ENCODE measurements around the gene ACKR1.

ACKR1 gene

GRCh38 chr1:159187647-159188374 lies 16.9 kb upstream of the ACKR1 start:
- DNase-seq = no peak

GRCh38 chr1:159188375-159188788 lies 16.3 kb upstream of the ACKR1 start:
- DNase-seq = no peak

GRCh38 chr1:159190441-159190840 lies 14.2 kb upstream of the ACKR1 start:
- no peak for DNase-seq

GRCh38 chr1:159196543-159196942 lies 8.1 kb upstream of the ACKR1 start:
- DNase-seq = peak; percentile 24

GRCh38 chr1:159197561-159198557 lies 6.8 kb upstream of the ACKR1 start:
- DNase-seq = peak; percentile 83

GRCh38 chr1:159199901-159200300 lies 4.8 kb upstream of the ACKR1 start:
- no peak for DNase-seq

GRCh38 chr1:159200769-159201168 lies 3.9 kb upstream of the ACKR1 start:
- DNase-seq = no peak

- no peak for DNase-seq
Measured at GRCh38 chr1:159201642-159202041, 3.0 kb upstream of the ACKR1 start.

- no peak for DNase-seq
Measured at GRCh38 chr1:159203610-159204009, 1.1 kb upstream of the ACKR1 start.

GRCh38 chr1:159205225-159205624 lies 550 bp downstream of the ACKR1 start:
- DNase-seq = no peak

GRCh38 chr1:159206110-159206509 lies 1.4 kb downstream of the ACKR1 start:
- DNase-seq = no peak

- no peak for DNase-seq
Measured at GRCh38 chr1:159207080-159207479, 2.4 kb downstream of the ACKR1 start.

GRCh38 chr1:159207774-159208173 lies 3.1 kb downstream of the ACKR1 start:
- DNase-seq = no peak

GRCh38 chr1:159208175-159208825 lies 3.6 kb downstream of the ACKR1 start:
- DNase-seq = no peak

GRCh38 chr1:159209061-159209460 lies 4.4 kb downstream of the ACKR1 start:
- DNase-seq = no peak

- DNase-seq = peak; percentile 68
Measured at GRCh38 chr1:159211331-159212136, 6.9 kb downstream of the ACKR1 start.

GRCh38 chr1:159212596-159212995 lies 7.9 kb downstream of the ACKR1 start:
- DNase-seq = no peak

- DNase-seq = peak; percentile 60
Measured at GRCh38 chr1:159214149-159214760, 9.6 kb downstream of the ACKR1 start.

GRCh38 chr1:159218649-159219636 lies 14.3 kb downstream of the ACKR1 start:
- DNase-seq = no peak

GRCh38 chr1:159222075-159222865 lies 17.6 kb downstream of the ACKR1 start:
- DNase-seq = no peak

All from RPMI8226 (cell line).